ENCODE results near the gene COPB2.
"Not testable (repeated sequence)": the region's sequence is repeated elsewhere in the genome, so short reads cannot be mapped to it uniquely, and the experiment has no call there.

Gene COPB2

DNA sequence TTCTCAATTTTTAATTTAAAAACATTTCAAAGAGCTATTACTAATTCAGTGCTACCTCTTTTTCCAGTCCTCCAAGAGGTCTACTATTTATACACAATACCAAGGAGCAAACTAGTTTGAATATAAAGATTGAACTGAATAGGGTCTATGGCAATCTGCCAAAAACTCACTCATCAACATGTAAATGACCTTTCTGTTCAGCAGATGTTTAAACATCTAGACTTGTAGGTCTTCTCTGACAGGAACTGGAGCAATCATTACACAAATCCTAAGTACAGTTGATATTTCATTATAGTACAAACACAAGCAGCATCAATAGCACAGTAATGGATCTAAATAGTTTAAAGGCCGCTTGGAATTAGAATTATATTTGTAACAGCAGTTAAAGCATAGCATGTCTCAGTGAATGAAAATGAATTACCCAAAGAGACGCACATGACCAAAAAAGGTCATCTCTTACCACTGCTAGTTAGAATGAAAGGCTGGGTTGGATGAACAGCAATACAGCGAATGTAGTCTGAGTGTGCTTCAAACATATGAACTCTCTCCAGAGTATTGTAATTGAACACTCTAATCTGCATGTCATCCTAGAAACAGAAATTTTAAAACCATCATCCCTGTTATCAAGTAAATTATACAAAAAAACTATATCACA, 10.7 kb downstream of the COPB2 start:
- DNase-seq (ENCODE audit: low spot score): no peak

DNA sequence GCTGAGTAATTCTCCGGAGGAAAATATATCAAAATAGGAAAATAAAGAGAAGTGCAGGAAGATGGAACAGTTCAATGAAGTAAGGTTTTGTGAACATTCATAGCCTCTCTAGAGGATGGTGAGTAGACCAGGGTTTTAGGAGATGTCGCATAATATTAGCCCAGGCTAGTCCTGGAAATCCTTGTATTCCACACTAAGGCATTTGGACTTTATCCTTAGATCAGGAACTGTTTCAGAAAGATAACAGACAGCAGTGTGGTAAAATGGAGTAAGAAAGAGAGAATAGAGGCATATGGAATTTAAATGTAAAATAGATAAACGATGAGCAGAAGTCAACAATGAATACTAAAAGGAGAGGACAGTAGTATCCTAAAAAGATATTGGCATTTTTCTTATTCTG, 12.1 kb downstream of the COPB2 start:
- DNase-seq (ENCODE audit: low spot score): no peak

DNA sequence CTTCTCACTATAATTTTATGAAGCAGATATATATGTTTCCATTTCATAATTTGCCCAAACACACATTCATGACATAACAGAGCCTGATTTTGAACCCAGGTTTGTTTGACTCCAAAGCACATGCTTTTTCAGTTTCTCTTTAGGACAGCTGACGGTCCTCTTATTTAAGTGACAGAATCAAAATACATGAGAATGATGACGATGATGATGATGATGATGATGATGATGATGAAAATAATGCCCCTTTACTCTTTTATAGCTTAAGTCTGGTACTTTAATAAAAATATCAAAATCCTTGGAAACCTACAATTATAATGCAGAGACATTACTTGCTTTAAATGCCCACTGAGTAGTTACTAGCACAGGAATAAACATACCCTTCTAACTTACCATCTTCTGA, 15.3 kb downstream of the COPB2 start:
- DNase-seq (ENCODE audit: low spot score): no peak

DNA sequence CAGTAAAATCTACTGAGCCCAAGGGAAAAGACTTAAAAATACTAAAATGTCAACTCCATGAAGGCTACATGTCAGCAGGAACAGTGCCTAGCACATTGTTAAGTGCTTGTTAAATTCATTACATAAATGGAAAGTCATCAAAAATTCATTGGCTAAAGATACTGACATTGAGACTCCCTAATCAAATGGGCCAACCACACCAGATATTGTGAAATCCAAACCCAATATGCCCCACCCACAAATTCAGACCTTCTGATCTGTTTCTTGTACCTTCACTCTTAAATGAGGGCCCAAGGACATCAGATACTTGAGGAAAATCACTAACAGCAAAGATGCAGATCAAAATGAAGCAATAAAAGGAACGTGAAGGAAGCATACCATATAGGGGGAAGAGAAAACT, 24.9 kb downstream of the COPB2 start:
- no peak for DNase-seq (ENCODE audit: low spot score)

DNA sequence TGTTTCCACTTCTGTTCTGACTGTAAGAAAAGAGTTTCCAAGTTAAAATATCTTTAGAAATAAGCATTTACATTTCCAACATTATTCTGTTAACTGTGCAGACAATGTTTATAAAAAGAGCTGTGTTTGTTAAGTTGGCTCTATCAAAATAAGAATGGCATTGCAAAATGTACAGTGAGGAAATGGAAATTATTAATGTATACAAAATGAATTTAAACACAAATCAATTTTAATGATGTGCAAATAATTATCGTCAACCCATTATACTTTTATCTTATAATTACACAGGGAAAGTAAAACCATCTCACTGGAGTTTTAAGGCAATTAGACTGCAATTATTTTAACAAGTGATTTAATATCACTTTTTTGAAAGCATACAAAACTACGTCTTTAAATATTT, 28.2 kb downstream of the COPB2 start:
- no peak for DNase-seq (ENCODE audit: low spot score)

DNA sequence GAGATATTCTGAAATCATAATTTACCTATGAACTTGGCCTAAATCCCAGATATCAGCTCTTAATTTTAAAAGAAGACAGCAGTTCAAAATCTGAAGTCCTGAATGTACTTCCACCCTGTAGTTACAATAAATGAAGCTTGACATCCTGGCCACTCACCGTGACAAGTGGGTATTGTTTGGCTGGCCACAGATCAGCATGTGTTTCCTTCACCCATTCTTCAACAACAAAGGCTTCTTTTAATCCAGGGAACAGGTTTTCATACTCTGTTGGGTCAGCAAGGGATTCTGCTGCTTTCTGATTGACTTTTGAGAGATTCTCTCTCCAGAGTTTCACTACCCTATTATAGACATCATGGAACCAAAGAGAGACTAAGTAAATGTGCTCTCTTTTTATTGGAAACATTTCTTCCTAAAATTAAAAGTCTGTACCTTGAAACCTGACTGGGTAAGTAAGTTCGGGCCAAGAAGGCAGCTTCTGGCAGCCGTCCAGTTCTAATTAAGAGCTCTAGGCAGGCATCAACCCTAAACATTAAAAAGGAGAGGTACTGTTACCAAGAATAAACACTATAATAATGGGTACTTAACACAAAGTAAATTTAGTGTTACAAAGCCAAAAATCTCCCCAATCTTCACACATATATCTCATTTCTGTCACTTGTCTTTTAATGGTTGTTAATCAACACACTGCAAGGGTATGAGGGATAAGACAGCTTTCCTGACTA, 30.4 kb downstream of the COPB2 start:
- no peak for DNase-seq (ENCODE audit: low spot score)

DNA sequence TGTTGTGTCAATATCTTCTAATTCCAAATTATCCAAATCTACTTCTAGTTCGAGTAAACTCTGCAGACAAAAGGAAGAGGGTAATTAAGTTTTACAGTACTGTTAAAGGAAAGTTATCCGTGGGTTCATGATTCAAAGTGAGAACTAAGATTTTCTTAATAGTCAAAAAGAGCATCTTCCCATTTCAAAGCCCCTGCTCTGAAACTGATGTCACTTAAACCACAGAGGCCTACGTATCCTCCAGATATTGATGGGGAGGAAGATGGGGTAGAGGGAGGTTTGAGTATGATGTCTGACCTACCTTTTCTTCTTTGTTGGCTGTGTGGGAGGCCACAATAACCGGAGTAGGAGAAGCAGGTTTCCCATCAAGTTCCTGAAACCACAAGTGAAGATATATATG, 31.5 kb downstream of the COPB2 start:
- no peak for DNase-seq (ENCODE audit: low spot score)

DNA sequence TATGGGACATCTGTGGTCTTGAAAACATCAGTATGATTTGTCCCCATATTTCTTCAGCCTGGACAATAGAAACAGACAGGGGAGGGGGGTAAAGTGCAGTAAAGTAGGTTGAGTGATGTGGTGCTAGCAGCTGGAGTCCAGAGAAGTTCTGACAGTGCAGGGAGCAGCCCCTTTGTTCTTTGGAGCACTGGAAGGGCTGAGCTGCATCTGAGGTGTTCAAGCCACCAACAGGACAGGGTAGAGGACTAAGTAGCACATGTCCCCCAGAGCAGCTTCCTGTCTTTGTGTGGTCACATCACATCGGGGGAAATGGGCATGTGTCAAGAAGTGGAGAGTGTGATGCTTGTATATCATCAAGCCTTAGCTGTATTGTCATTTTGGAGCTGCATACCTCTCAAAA, 33.6 kb downstream of the COPB2 start:
- DNase-seq (ENCODE audit: low spot score): no peak

DNA sequence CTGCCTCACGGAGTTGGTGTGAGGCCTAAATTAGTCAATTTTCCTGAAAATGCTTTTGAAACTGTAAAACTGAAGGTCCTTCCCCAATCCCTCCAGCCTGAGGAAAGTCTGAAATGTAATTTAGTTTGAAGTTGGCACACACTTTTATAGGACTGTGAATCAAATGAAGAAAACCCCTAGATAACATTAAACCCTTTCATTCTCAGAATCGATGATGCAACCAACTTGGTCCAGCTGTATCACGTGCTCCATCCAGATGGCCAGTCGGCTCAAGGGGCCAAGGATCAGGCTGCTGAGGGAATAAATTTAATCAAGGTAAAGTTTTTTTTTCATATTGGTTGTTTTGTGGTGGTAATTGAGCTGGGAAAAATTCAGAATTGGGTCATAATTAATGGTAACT, 34.0 kb downstream of the COPB2 start:
- no peak for DNase-seq (ENCODE audit: low spot score)

DNA sequence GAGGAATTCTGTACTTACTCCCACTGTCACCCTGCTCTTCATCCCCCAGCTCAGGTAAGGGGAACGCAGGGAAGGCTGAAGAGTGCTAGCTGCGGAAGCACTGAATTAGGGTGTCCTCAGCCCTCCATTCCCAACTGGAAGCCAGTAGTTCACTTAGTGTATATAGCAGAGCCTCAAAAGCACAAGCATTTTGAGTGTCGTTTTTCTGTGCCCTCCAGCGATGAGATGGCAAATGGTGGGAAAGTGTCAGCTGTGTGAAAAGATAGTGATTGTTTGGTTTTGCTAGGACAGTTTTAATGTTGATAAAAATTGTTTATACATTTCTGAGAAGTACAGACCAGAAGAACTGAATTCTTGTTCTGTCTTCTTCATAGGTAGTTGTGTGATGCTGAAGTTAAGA, 34.8 kb downstream of the COPB2 start:
- DNase-seq (ENCODE audit: low spot score): no peak

DNA sequence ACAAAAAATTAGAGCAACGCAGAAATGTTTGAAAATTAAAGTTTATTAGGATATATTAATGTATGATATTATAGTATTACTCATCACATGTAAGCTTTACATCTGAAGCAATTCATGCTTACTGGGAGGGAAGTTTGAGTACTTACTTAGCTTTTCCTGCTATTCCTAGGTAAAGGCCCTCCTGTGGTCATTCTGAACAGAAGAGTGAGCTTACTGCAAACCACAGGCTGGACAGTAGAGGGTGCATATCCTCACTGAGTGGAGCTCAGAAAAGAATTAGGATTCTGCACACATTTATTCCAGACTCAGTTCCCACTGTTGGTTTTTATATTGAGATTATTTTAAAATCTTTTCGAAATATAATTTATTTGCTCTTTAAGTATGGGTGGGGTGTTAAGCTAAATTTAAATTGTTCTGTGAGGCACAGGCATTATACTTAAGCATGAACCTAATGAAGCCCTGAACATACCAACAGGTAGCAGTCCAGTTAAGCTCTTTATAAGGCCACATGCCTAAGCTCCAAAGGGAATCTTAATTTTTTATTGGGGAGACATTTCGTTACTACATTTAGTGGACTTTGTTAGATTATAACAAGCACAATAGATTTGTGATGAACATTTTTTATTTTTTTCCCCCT, 35.4 kb downstream of the COPB2 start:
- DNase-seq (ENCODE audit: low spot score): peak; percentile 83

DNA sequence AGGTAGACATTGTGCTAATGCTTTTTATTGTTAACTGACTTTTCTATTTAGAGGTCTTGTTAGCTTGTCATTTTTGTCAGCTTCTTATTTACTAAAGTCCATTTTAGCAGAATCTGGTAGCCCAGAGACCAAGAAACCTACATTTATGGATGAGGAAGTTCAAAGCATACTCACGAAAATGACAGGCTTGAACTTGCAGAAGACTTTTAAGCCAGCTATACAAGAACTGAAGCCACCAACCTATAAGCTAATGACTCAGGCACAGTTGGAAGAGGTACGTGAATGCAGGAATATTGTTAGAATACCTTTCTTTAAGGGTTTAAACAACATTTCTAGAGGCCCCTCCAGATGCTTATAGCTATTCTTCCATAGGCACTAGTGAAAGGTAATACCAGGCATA, 42.7 kb downstream of the COPB2 start:
- no peak for DNase-seq (ENCODE audit: low spot score)

DNA sequence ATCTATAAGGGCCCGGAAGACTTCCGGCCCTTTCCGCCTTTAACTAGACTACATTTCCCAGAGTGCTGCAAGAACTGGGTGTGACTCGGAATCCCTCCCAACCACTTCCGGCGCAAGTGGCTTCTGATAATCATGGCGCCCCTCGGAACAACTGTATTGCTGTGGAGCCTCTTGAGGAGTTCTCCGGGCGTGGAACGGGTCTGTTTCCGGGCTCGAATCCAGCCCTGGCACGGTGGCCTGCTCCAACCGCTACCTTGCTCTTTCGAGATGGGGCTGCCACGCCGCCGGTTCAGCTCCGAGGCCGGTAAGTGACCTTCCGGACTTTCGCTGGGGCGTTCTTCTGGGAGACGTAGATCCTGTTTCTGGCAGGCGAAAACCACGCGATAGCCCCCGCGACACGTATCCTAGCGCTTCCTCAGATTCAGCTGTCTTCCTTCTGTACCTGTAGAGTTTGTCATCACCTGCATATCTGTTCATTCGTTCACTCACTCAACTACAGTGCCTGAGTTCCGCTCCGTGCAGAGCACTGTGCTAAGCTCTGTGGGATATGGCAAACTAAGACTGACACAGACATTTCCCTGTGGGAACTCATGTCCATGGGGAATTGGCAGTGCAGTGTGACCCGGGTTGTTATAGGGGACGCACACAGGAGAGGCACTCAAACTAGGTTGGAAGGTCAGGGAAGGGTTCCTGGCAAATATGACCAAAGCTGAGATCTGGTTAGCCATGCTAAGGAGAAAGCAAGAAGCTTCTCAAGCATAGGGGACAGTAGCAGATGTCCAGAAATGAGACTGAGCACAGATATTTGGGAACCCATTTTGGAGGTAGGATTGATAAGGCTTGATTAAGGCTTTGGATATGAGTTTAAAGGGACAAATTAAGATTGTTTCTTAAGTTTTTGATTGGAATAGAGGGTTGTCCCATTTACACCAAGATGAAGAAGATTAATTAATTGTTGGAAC, 45.3 kb downstream of the COPB2 start, which contains the start of gene MRPS22:
TSS of gene MRPS22 (plus strand) at position 126 of the 962 bp plus-strand sequence. CDS start at position 133, 7 bp downstream.
- DNase-seq (ENCODE audit: low spot score): peak; percentile 95

DNA sequence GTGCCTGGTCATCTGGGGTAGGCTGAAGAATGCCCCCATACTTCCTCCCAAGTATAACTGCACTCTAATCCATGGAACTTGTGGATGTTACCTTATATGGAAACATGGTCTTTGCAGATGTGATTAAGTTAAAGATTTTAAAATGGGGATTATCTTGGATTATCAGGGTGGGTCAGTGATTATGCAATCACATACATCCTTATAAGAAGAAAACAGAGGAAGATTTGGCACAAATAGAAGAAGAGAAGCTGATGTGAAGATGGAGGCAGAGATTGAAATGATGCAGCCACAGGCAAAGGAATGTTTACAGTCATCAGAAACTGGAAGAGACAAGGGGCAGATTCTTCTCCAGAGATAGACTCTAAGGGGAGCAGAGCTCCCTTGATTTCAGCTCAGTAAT, 47.4 kb downstream of the COPB2 start:
- no peak for DNase-seq (ENCODE audit: low spot score)

DNA sequence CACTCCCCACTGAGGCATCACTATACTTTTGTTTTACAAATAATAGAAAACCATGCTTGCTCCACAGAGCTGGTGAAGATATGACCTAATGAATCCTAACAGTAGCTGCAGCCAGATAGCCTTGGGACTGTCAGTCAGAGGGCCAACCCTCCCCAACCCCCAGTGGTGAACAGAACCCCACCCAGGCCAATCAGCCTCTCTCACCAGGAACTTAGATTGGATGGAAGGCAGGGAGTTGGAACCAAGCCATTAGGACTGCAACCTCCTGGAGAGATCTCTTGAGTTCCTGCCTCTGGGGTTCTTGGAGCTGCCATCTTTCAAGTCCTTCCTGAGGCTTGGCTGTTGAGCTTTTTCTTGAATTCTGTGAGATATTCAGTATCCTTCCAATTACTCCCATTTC, 48.7 kb downstream of the COPB2 start:
- no peak for DNase-seq (ENCODE audit: low spot score)

DNA sequence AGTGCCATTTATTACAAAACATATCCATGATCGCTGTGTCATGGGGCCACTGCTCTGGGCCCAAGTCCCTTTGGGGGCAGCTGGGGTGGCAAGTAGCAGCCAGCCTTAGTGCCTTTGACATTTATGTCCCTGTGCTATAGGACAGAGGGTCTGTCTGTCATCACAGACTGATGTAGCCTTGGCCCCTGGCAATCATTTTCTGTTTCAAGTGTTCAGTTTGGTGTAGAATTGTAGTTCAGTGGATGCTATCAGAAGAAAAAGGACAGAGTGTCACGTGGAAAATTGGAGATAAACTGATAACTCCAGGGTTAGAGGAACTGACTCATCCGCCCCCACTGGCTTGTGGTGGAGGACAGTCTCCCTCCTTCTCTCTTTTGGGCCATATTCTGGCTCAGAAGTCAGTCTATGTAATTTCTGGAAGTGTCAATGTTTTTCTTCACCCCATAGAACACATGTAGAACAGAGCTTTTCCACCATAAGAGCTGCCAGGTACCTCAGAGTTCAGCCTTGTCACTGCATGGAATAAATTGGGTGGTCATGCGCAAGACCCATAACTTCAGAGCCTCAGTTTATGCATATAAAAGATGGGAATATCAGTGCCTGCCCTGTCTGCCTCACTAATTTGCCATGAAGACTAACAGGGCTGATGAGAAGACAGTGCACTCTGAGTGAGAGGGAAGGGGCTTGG, 50.1 kb downstream of the COPB2 start:
- DNase-seq (ENCODE audit: low spot score): no peak

DNA sequence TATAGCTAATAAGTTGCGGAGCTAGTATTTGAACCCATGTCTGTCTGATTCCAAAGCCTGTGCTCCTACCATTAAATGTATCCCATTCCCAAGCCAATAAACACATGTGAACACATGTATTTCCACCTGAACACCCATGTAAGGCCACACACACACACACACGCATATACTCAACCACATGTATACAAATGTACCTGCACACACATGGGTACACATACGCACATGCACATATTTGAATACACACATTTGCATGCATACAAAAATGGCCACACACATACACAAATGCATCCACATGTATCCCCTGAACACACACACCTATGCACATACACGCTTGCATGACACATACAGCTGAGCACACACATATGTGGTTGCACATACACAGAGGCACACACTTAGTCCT, 51.0 kb downstream of the COPB2 start:
- DNase-seq (ENCODE audit: low spot score): no peak

DNA sequence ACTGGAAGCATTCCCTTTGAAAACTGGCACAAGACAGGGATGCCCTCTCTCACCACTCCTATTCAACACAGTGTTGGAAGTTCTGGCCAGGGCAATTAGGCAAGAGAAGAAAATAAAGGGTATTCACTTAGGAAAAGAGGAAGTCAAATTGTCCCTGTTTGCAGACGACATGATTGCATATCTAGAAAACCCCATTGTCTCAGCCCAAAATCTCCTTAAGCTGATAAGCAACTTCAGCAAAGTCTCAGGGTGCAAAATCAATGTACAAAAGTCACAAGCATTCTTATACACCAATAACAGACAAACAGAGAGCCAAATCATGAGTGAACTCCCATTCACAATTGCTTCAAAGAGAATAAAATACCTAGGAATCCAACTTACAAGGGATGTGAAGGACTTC, 54.8 kb downstream of the COPB2 start:
- DNase-seq (ENCODE audit: low spot score): not testable (repeated sequence)

DNA sequence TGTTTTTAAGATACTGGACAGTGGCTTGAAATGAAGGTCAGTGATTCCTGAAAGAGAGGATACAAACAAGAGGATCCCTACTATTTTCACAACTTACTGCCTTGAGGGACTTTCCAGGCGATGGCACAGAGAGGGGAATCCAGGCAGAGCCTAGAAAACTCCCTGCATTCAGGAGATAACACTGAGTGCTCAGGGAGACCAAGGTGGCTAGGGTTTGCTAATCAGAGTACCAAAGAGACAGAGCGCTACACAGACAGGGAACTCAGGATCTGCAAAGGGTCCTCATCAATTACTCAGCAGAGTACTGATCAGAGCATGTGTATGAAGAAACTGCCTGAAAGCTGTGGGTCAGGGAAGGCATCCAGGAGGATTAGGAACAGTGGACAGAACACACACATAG, 57.4 kb downstream of the COPB2 start:
- no peak for DNase-seq (ENCODE audit: low spot score)

DNA sequence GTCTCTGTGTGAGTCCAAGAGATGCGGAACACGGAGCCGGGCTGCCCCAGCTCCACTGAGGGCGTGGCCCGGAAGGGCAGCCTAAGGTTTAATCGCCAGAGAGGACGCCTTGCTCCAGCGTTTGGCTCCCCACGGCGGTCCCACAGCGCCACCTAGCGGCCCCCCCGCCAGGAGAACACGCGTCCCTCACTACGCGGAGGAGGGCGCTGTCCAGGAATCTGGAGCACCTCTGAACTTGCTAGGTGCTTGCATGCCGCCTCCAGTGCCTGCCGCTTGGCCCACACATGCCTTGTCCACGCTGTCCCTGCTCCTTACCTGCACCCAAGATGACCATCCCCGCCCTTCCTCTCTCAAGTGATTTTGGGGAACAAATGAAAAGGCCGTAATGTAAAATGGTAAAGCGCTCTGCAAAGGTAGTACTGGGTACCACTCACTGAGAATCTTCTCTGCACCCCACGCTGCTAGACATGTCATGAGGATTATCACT, 60.0 kb downstream of the COPB2 start:
- peak; percentile 86 for DNase-seq (ENCODE audit: low spot score)

DNA sequence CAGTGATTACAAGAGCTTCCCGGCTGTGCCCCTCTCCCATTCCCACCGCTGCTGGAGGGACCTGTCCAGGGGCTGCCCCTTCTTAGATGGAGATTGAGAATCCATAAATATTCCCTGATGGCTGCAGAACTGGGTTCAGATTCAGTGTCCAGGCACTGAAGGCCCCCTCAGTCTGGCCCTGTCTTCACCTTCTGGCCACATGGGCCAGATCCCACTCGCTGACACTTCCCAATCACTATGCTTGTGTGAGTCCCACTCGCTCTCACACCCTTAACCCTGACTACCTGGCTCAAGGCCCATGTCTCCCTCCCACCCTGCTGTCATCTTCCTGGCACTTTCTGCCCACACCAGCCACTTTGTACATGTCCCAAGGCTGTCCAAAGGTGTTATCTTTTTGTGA, 61.1 kb downstream of the COPB2 start:
- no peak for DNase-seq (ENCODE audit: low spot score)

DNA sequence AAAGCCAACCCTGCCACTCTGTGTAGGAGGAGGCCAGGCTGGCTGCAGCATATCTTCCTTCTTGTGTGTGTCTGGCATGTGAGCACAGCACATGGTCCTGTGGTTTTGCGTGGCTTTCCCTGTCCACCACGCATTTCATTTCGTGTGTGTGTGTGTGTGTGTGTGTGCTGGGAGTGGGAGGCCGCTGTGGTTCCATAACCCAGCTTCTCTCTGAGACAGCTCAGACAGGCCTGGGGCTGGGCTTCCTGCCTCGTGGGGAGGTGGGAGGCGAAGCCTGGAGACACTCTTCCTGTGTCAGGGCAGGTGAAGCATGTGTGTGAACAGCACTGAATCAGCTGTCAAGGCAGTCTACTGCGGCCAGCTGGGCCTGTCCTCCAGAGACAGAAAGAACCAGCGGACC, 61.6 kb downstream of the COPB2 start:
- no peak for DNase-seq (ENCODE audit: low spot score)
